KBM-7 (cell line): ENCODE data around the gene NRM.

Source experiments
- DNase-seq: peaks from one replicate; pipeline ENCODE4 v3.0.0-alpha.2; 2015
- in situ Hi-C: fragments of 300-500 bp; cut with MboI; formaldehyde crosslinking; loops from 2 replicates; pipeline ENCODE4 v1.14.3; 2020; ENCODE audit warnings: low sequenced_read_pairs, low pct_unique_long_range_greater_than_20kb, mixed read lengths

NRM gene

GRCh38 chr6:30644769-30645168 lies 46.0 kb downstream of the NRM start:
- DNase-seq = no peak
- in situ Hi-C loops = no loop called here

GRCh38 chr6:30643656-30644055 lies 47.1 kb downstream of the NRM start:
- no peak for DNase-seq
- in situ Hi-C loops = no loop called here

- no peak for DNase-seq
- in situ Hi-C loops = no loop called here
Measured at GRCh38 chr6:30641048-30641447, 49.7 kb downstream of the NRM start.

GRCh38 chr6:30640481-30640880 lies 50.3 kb downstream of the NRM start:
- in situ Hi-C loops = no loop called here
- no peak for DNase-seq
